ENCODE measurements around the gene CLRN1. TPM values are rescaled to one million over a fixed set of nuclear protein-coding genes. Genes with fewer than 3 reads are reported as not detected.

Gene CLRN1
- total RNA-seq, 1 experiment from 2014 or later = not detected

GRCh38 chr3:150878290-150878689, 94.2 kb downstream of the CLRN1 start:
- H3K9me3 ChIP-seq = no peaks in the 10 kb centered on the region
- H3K4me1 ChIP-seq = no peaks in the 10 kb centered on the region
- no TSS peak for BruUV-seq (replicated peaks)
- intact Hi-C loops (cut with micrococcal nuclease; ENCODE audit: unreplicated experiment) = no loop called here
- Mint-ChIP-seq H3K27me3 (ENCODE audit: insufficient read depth, unreplicated experiment) (peaks cover 12% of the 10 kb centered on the region), H3K9me3 (ENCODE audit: unreplicated experiment) (no peaks in the 10 kb centered on the region), H3K4me1 (ENCODE audit: low read depth, unreplicated experiment) (no peaks in the 10 kb centered on the region), H3K36me3 (ENCODE audit: insufficient read depth, unreplicated experiment) (no peaks in the 10 kb centered on the region), H3K27ac (ENCODE audit: unreplicated experiment) (no peak overlapping the region), H3K4me3 (ENCODE audit: unreplicated experiment) (no peak overlapping the region)
- no peaks in the 10 kb centered on the region for H3K36me3 ChIP-seq (ENCODE audit: control insufficient read depth, insufficient read depth, low read length)
- no peak overlapping the region for H3K4me3 ChIP-seq (ENCODE audit: low read depth, low read length)
- POLR2A ChIA-PET = no interaction called here
- DNase-seq = no peak
- CTCF ChIA-PET = no interaction called here
- H3K27me3 ChIP-seq (replicated peaks; ENCODE audit: control insufficient read depth, insufficient read depth, low read length) = no peaks in the 10 kb centered on the region
- TF ChIP-seq, protein P1, sequence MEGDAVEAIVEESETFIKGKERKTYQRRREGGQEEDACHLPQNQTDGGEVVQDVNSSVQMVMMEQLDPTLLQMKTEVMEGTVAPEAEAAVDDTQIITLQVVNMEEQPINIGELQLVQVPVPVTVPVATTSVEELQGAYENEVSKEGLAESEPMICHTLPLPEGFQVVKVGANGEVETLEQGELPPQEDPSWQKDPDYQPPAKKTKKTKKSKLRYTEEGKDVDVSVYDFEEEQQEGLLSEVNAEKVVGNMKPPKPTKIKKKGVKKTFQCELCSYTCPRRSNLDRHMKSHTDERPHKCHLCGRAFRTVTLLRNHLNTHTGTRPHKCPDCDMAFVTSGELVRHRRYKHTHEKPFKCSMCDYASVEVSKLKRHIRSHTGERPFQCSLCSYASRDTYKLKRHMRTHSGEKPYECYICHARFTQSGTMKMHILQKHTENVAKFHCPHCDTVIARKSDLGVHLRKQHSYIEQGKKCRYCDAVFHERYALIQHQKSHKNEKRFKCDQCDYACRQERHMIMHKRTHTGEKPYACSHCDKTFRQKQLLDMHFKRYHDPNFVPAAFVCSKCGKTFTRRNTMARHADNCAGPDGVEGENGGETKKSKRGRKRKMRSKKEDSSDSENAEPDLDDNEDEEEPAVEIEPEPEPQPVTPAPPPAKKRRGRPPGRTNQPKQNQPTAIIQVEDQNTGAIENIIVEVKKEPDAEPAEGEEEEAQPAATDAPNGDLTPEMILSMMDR (IDR thresholded peaks at IDR 0.05; ENCODE audit: insufficient read depth in 1 of 2, low read depth in 1 of 2, low read length in 1 of 2, severe bottlenecking in 1 of 2, unreplicated experiment in 1 of 2) = no peak

DNA sequence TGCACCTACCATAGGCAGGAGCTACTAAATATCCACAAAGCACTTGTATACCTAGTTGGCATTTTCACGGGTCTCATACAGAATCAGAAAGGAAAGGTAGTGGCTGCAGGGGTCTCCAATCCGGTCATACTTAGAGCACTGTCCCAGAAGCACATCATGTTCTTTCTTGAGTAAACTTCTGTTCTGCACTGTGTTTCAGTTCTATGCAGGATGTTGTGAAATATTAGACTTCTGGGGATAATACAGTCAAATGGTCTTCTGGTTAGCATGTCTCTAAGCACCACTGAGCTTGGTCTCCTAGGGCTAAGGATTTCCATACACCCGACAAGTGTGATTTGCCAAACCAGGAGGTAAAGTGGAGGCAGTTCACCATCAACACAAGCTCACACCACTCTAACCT, 95.2 kb downstream of the CLRN1 start:
- Histone ChIP-seq H3K9me3 (no peaks in the 10 kb centered on the region), H3K4me1 (no peaks in the 10 kb centered on the region), H3K36me3 (ENCODE audit: control insufficient read depth, insufficient read depth, low read length) (no peaks in the 10 kb centered on the region), H3K4me3 (ENCODE audit: low read depth, low read length) (no peak overlapping the region), H3K27me3 (replicated peaks; ENCODE audit: control insufficient read depth, insufficient read depth, low read length) (no peaks in the 10 kb centered on the region)
- Mint-ChIP-seq H3K27me3 (ENCODE audit: insufficient read depth, unreplicated experiment) (peaks cover 10% of the 10 kb centered on the region), H3K9me3 (ENCODE audit: unreplicated experiment) (no peaks in the 10 kb centered on the region), H3K27ac (ENCODE audit: unreplicated experiment) (no peak overlapping the region), H3K36me3 (ENCODE audit: insufficient read depth, unreplicated experiment) (no peaks in the 10 kb centered on the region), H3K4me1 (ENCODE audit: low read depth, unreplicated experiment) (no peaks in the 10 kb centered on the region), H3K4me3 (ENCODE audit: unreplicated experiment) (no peak overlapping the region)
- ChIA-PET POLR2A (no interaction called here), CTCF (no interaction called here)
- no peak for DNase-seq
- intact Hi-C loops (cut with micrococcal nuclease; ENCODE audit: unreplicated experiment) = no loop called here
- no TSS peak for BruUV-seq (replicated peaks)
- TF ChIP-seq, protein P1 (IDR thresholded peaks at IDR 0.05; ENCODE audit: insufficient read depth in 1 of 2, low read depth in 1 of 2, low read length in 1 of 2, severe bottlenecking in 1 of 2, unreplicated experiment in 1 of 2) = no peak

DNA sequence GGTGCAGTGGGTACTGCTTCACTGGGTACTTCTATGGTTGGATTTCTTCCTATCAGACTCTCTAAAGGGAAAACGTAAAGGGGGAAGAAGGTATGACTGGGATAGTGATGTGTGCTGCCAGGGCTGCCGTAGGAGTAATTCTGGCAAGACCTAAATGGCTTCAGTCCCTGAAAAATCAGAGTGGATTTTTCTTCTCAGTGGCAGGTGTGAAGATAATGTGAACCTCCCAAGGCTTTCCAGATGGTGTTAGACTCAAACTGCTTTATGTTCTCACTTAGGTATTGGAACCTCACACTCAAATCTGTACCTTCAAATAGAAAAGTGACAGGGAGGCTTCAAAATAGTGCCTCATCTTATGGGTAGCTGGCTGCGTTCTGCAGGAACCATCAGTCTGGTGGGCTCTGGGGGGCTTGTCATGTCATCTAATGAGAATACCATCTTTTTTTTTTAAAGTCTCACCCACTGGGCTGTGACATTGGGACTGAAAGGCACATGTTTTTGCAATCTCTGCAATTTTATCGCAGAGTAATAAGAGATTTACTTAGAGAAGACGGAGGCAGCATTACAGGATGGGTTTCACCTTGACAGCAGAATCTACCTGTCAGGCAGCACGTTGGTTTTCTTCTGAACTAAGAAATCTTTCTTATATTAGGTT, 95.8 kb downstream of the CLRN1 start:
- Mint-ChIP-seq H3K36me3 (ENCODE audit: insufficient read depth, unreplicated experiment) (no peaks in the 10 kb centered on the region), H3K27ac (ENCODE audit: unreplicated experiment) (no peak overlapping the region), H3K4me3 (ENCODE audit: unreplicated experiment) (no peak overlapping the region), H3K4me1 (ENCODE audit: low read depth, unreplicated experiment) (no peaks in the 10 kb centered on the region), H3K9me3 (ENCODE audit: unreplicated experiment) (no peaks in the 10 kb centered on the region), H3K27me3 (ENCODE audit: insufficient read depth, unreplicated experiment) (peaks cover 5% of the 10 kb centered on the region)
- Histone ChIP-seq H3K4me3 (ENCODE audit: low read depth, low read length) (no peak overlapping the region), H3K36me3 (ENCODE audit: control insufficient read depth, insufficient read depth, low read length) (no peaks in the 10 kb centered on the region), H3K4me1 (no peaks in the 10 kb centered on the region), H3K9me3 (no peaks in the 10 kb centered on the region), H3K27me3 (replicated peaks; ENCODE audit: control insufficient read depth, insufficient read depth, low read length) (no peaks in the 10 kb centered on the region)
- DNase-seq = no peak
- intact Hi-C loops (cut with micrococcal nuclease; ENCODE audit: unreplicated experiment) = no loop called here
- BruUV-seq (replicated peaks) = no TSS peak
- TF ChIP-seq, protein P1 (IDR thresholded peaks at IDR 0.05; ENCODE audit: insufficient read depth in 1 of 2, low read depth in 1 of 2, low read length in 1 of 2, severe bottlenecking in 1 of 2, unreplicated experiment in 1 of 2) = no peak
- ChIA-PET CTCF (no interaction called here), POLR2A (no interaction called here)

Other genes starting within 250 kb of the CLRN1 start
- 25.6 and 31.8 TPM in 2 replicates for gene SIAH2, start 209.6 kb downstream of the CLRN1 start, total RNA-seq (2022)
- not detected in 2 replicates for gene MINDY4B, start 67.3 kb downstream of the CLRN1 start, total RNA-seq (2022)
- gene MED12L, start 112.9 kb upstream of the CLRN1 start, total RNA-seq (2022) = 21.5 and 22.9 TPM in 2 replicates
- gene GPR171, start 230.5 kb upstream of the CLRN1 start, total RNA-seq (2022) = not detected in 2 replicates